H9 (cell line): ENCODE measurements around the gene TBRG1. TPM values are rescaled to one million over a fixed set of nuclear protein-coding genes. Genes with fewer than 3 reads are reported as not detected.

ENCODE experiments used
- DNase-seq: peaks from one replicate; pipeline ENCODE4 v3.0.0-alpha.2; 2017
- H2AFZ ChIP-seq: one replicate; pipeline ENCODE4 v1.6.1; 2013; ENCODE audit warnings: mild to moderate bottlenecking, low read length, control low read depth, moderate library complexity
- H2AK5ac ChIP-seq: 2 replicates; pipeline ENCODE4 v1.6.1; 2013; ENCODE audit warnings: low read length, control low read depth, mixed read lengths; ENCODE audit not compliant: insufficient read length
- H2BK120ac ChIP-seq: one replicate; pipeline ENCODE4 v1.6.1; 2013; ENCODE audit warnings: low read depth, mild to moderate bottlenecking, low read length, control low read depth, inconsistent platforms; ENCODE audit not compliant: poor library complexity, severe bottlenecking
- H2BK12ac ChIP-seq: 2 replicates; pipeline ENCODE4 v1.6.1; 2013; ENCODE audit warnings: low read length, control low read depth, mixed read lengths, low read depth; ENCODE audit not compliant: insufficient read length
- H2BK15ac ChIP-seq: 2 replicates; pipeline ENCODE4 v1.6.1; 2013; ENCODE audit warnings: low read depth, low read length, control low read depth
- H2BK20ac ChIP-seq: one replicate; pipeline ENCODE4 v1.6.1; 2013; ENCODE audit warnings: low read depth, mild to moderate bottlenecking, low read length, control low read depth, inconsistent platforms; ENCODE audit not compliant: poor library complexity, severe bottlenecking
- H2BK5ac ChIP-seq: 2 replicates; pipeline ENCODE4 v1.6.1; 2013; ENCODE audit warnings: low read length, control low read depth, mixed read lengths; ENCODE audit not compliant: insufficient read length
- H3K14ac ChIP-seq: 2 replicates; pipeline ENCODE4 v1.6.1; 2013; ENCODE audit warnings: low read length, control low read depth; ENCODE audit not compliant: insufficient read depth
- H3K18ac ChIP-seq: 2 replicates; pipeline ENCODE4 v1.6.1; 2013; ENCODE audit warnings: low read depth, mild to moderate bottlenecking, mixed read lengths, low read length, control low read depth; ENCODE audit not compliant: insufficient read length
- H3K23ac ChIP-seq: 2 replicates; pipeline ENCODE4 v1.6.1; 2013; ENCODE audit warnings: low read length, control low read depth, mixed read lengths, low read depth; ENCODE audit not compliant: insufficient read length
- H3K23me2 ChIP-seq: 2 replicates; pipeline ENCODE4 v1.6.1; 2013; ENCODE audit warnings: low read depth, mild to moderate bottlenecking, mixed read lengths, low read length, control low read depth; ENCODE audit not compliant: insufficient read length, poor library complexity, severe bottlenecking
- H3K27ac ChIP-seq: 2 replicates; pipeline ENCODE4 v1.5.1; 2013; ENCODE audit warnings: low read length, control low read depth, mixed read lengths, low read depth; ENCODE audit not compliant: insufficient read length
- H3K27me3 ChIP-seq: 2 replicates; pipeline ENCODE4 v1.6.1; 2013; ENCODE audit warnings: low read length, control low read depth, inconsistent platforms; ENCODE audit not compliant: insufficient read depth
- H3K4ac ChIP-seq: 2 replicates; pipeline ENCODE4 v1.6.1; 2013; ENCODE audit warnings: low read depth, mild to moderate bottlenecking, control low read depth, inconsistent platforms, low read length, moderate library complexity
- H3K4me1 ChIP-seq: 2 replicates; pipeline ENCODE4 v1.6.1; 2013; ENCODE audit warnings: low read length, control low read depth, inconsistent platforms; ENCODE audit not compliant: insufficient read depth
- H3K4me2 ChIP-seq: 2 replicates; pipeline ENCODE4 v1.6.1; 2013; ENCODE audit warnings: low read length, control low read depth, mixed read lengths; ENCODE audit not compliant: insufficient read length, insufficient read depth
- H3K56ac ChIP-seq: 2 replicates; pipeline ENCODE4 v1.6.1; 2013; ENCODE audit warnings: low read depth, mild to moderate bottlenecking, mixed read lengths, low read length, control low read depth; ENCODE audit not compliant: insufficient read length
- H3K79me1 ChIP-seq: 2 replicates; pipeline ENCODE4 v1.6.1; 2013; ENCODE audit warnings: low read depth, mild to moderate bottlenecking, moderate library complexity, low read length, control low read depth, inconsistent platforms; ENCODE audit not compliant: insufficient read depth, poor library complexity, severe bottlenecking
- H3K79me2 ChIP-seq: 2 replicates; pipeline ENCODE4 v1.6.1; 2013; ENCODE audit warnings: low read length, control low read depth, inconsistent platforms; ENCODE audit not compliant: insufficient read depth
- H3K9ac ChIP-seq: 2 replicates; pipeline ENCODE4 v1.6.1; 2013; ENCODE audit warnings: low read length, control low read depth, mixed read lengths; ENCODE audit not compliant: insufficient read length; ENCODE audit errors: extremely low read depth
- H3K9me3 ChIP-seq: one replicate; pipeline ENCODE4 v1.6.1; 2013; ENCODE audit warnings: low read depth, low read length, inconsistent platforms; ENCODE audit not compliant: control insufficient read depth
- H3T11ph ChIP-seq: one replicate; pipeline ENCODE4 v1.6.1; 2013; ENCODE audit warnings: mild to moderate bottlenecking, low read length, control low read depth, inconsistent platforms
- H4K20me1 ChIP-seq: one replicate; pipeline ENCODE4 v1.6.1; 2013; ENCODE audit not compliant: control insufficient read depth, insufficient read length, insufficient read depth
- H4K5ac ChIP-seq: 2 replicates; pipeline ENCODE4 v1.6.1; 2013; ENCODE audit warnings: low read depth, mild to moderate bottlenecking, mixed read lengths, low read length, control low read depth; ENCODE audit not compliant: insufficient read length
- H4K8ac ChIP-seq: replicated peaks from 2 replicates; pipeline ENCODE4 v1.6.1; 2013; ENCODE audit warnings: low read length, control low read depth, mixed read lengths, low read depth; ENCODE audit not compliant: insufficient read length
- H4K91ac ChIP-seq: 2 replicates; pipeline ENCODE4 v1.6.1; 2013; ENCODE audit warnings: low read depth, mild to moderate bottlenecking, moderate library complexity, mixed read lengths, low read length, control low read depth; ENCODE audit not compliant: insufficient read length
- H3K27ac Mint-ChIP-seq, 3 experiments: 2 replicates in 2 of 3; 3 replicates in 1 of 3; pipeline ENCODE4 v1.8.0; 2020 to 2021; ENCODE audit warnings: mixed read lengths in 3 of 3, mild to moderate bottlenecking in 1 of 3, moderate library complexity in 1 of 3
- H3K27me3 Mint-ChIP-seq: 2 replicates; pipeline ENCODE4 v1.8.0; 2021; ENCODE audit warnings: low read depth, mild to moderate bottlenecking, moderate library complexity, mixed read lengths
- H3K36me3 Mint-ChIP-seq, 3 experiments: 2 replicates in 2 of 3; 3 replicates in 1 of 3; pipeline ENCODE4 v1.8.0; 2020 to 2021; ENCODE audit warnings: low read depth in 3 of 3, mixed read lengths in 3 of 3; ENCODE audit not compliant: insufficient read depth in 1 of 3
- H3K4me1 Mint-ChIP-seq, 2 experiments: 2 replicates each; pipeline ENCODE4 v1.8.0; 2020; ENCODE audit warnings: mixed read lengths in 2 of 2
- H3K4me3 Mint-ChIP-seq, 2 experiments: 2 replicates in 1 of 2; 3 replicates in 1 of 2; pipeline ENCODE4 v1.8.0; 2020 to 2021; ENCODE audit warnings: mild to moderate bottlenecking in 2 of 2, mixed read lengths in 2 of 2, moderate library complexity in 1 of 2
- H3K9me3 Mint-ChIP-seq, 2 experiments: 2 replicates in 1 of 2; 3 replicates in 1 of 2; pipeline ENCODE4 v1.8.0; 2020; ENCODE audit warnings: mild to moderate bottlenecking in 2 of 2, mixed read lengths in 2 of 2, moderate library complexity in 1 of 2
- WGBS: extraction: QIAGEN DNeasy Blood & Tissue Kit; methylation state at CpG from one replicate; pipeline ENCODE4 v1.1.7; 2013; ENCODE audit warnings: missing lambda C conversion rate, low lambda C conversion rate, mixed read lengths; ENCODE audit not compliant: insufficient read length; ENCODE audit errors: extremely low coverage; 5-methylcytosine and 5-hydroxymethylcytosine counted together
- total RNA-seq: library from RNA; stranded (reverse); gene quantifications from 2 replicates; pipeline ENCODE4 v1.2.1, GENCODE V29; 2021
- TF ChIP-seq, protein P1 (sequence below): fragments of 200-600 bp; sonication (generic); conservative IDR thresholded peaks from 3 replicates; pipeline ENCODE4 v1.8.0; 2021; ENCODE audit warnings: antibody characterized with exemption, mild to moderate bottlenecking

The TBRG1 gene
- total RNA-seq, 1 experiment from 2014 or later: 23.9 TPM

DNA sequence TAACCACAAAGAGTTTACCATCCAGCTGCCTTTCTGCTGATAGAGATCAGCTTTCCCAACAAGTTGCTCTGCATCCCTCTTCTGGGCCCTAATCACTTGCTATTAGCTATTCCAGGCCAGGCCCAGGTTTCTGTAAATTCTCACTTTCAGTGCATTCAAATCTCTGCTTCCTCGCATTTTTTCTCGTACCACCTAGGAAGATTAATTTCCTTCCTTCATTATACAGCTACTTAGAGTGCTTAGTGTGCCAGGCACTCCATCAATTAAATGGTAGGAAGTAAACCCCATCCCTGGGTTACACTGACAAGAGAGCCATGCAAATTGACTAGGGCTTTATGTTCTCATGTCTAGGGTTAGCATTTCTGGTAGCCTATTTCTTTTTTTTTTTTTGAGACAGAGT, 41.2 kb downstream of the TBRG1 start:
- H3K18ac ChIP-seq: no peak overlapping the region
- no peak overlapping the region for H4K5ac ChIP-seq
- TF ChIP-seq, protein P1, sequence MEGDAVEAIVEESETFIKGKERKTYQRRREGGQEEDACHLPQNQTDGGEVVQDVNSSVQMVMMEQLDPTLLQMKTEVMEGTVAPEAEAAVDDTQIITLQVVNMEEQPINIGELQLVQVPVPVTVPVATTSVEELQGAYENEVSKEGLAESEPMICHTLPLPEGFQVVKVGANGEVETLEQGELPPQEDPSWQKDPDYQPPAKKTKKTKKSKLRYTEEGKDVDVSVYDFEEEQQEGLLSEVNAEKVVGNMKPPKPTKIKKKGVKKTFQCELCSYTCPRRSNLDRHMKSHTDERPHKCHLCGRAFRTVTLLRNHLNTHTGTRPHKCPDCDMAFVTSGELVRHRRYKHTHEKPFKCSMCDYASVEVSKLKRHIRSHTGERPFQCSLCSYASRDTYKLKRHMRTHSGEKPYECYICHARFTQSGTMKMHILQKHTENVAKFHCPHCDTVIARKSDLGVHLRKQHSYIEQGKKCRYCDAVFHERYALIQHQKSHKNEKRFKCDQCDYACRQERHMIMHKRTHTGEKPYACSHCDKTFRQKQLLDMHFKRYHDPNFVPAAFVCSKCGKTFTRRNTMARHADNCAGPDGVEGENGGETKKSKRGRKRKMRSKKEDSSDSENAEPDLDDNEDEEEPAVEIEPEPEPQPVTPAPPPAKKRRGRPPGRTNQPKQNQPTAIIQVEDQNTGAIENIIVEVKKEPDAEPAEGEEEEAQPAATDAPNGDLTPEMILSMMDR: no peak
- WGBS: no CpG with 5 or more reads among the region's 2 CpGs
- H3K4ac ChIP-seq: no peak overlapping the region
- H3K4me3 Mint-ChIP-seq: no peak overlapping the region
- H4K8ac ChIP-seq: no peak overlapping the region
- no peaks in the 10 kb centered on the region for H4K20me1 ChIP-seq
- H3K27ac Mint-ChIP-seq: no peak overlapping the region
- H2BK120ac ChIP-seq: no peak overlapping the region
- no peak overlapping the region for H3T11ph ChIP-seq
- no peaks in the 10 kb centered on the region for H3K4me1 ChIP-seq
- H3K23ac ChIP-seq: no peak overlapping the region
- H2BK12ac ChIP-seq: no peak overlapping the region
- no peak overlapping the region for H2AFZ ChIP-seq
- no peaks in the 10 kb centered on the region for H3K27me3 Mint-ChIP-seq
- no peaks in the 10 kb centered on the region for H3K23me2 ChIP-seq
- no peaks in the 10 kb centered on the region for H3K79me1 ChIP-seq
- no peak for DNase-seq
- H3K4me2 ChIP-seq: no peak overlapping the region
- H3K79me2 ChIP-seq: no peaks in the 10 kb centered on the region
- H3K27me3 ChIP-seq: peaks cover 2% of the 10 kb centered on the region; the same call in 1 of the 2 replicates
- no peak overlapping the region for H2BK20ac ChIP-seq
- H4K91ac ChIP-seq: no peak overlapping the region
- no peaks in the 10 kb centered on the region for H3K9me3 Mint-ChIP-seq
- H3K9me3 ChIP-seq: no peaks in the 10 kb centered on the region
- no peak overlapping the region for H3K27ac ChIP-seq
- no peak overlapping the region for H3K14ac ChIP-seq
- H2BK5ac ChIP-seq: no peak overlapping the region
- H2AK5ac ChIP-seq: no peak overlapping the region
- H3K36me3 Mint-ChIP-seq: peaks cover 0 to 1% (median 0%) of the 10 kb centered on the region in 3 experiments; a peak in 1 of 7 replicates
- H3K4me1 Mint-ChIP-seq: no peaks in the 10 kb centered on the region
- no peak overlapping the region for H2BK15ac ChIP-seq
- H3K9ac ChIP-seq: no peak overlapping the region
- no peak overlapping the region for H3K56ac ChIP-seq
